Measurements from ENCODE around the gene GJA10.

Gene GJA10

DNA sequence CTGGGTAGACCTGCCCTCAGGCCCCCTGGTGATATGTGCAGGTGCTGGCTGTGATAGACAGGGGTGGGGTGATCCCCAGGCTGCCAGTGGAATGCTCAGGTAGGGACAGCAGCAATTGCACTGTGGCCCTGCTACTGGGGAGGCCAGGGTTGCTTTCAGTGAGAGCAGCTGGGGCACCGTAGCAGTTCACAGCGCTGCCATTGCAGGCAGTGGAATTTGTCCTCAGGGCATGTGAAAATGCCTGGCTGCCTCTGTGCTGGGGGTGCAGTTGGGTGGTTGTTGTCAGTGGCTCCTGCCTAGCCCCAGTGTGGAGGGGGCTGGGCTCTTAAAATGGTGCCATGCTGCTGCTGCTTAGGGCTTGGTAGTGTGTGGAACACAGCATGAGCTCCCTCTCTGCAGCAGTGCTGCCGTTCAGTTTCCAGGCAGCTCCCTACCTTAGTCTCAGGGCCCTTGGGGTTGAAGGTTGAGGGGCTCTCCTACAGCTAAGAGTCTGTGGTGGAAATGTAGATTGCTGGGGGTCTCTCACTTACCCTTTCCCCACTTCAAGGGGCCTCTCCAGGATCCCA lies 23.6 kb downstream of the GJA10 start:
- no peak for DNase-seq

DNA sequence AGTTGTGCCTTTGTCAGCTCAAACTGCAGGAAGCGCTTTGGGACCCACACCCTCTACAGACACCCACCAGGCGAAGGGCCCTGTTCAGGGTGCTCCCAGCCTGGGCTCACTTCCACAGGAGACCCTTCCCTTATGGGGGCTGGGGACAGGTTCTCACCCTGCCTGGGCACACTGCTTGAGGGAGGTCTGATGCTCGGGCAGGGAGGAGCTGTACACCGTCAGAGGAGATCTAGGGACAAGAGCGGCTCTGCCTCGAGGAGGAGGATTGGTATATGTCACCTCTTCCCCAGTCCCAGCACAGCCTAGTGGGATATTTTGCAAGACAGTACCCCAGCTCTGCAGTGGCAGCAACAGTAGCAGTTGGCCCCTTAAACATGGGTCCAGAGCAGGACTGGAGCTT lies 26.9 kb downstream of the GJA10 start:
- DNase-seq, result no peak

DNA sequence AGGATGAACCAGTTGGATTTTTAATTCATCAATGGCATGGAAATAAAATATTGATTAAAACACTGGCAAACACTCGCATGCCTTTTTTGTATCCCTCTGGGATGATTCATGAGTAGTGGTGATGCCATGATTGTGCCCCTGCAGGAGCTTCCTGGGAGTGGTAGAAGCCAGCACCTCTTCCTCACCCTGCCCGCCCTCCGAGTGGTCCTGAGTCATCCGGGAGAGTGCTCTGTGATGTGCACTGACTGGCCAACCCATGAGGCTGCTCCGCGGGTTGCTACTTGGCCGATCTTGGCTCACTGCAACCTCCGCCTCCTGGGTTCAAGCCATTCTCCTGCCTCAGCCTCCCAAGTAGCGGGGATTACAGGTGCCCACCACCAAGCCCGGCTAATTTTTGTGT lies 27.4 kb downstream of the GJA10 start:
- DNase-seq, result no peak

DNA sequence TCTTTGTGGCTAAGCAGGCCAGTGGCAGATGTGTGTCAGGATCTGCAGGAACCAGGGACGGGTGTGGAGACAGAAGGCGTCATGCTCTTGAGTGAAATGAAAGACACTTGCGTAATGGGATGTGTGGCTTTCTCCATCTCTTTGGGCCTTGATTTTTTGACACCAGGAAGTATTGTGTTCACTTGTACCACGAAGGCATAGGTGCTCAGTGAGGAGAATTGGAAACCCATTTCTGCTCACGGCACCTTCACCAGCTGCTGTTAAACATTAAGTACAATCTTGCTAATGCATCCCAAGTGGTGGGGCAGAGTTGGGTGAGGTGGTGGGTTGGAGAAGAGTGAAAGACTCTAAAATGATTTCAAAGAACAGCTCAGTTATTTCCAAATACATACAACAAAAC lies 30.0 kb downstream of the GJA10 start:
- no peak for DNase-seq

DNA sequence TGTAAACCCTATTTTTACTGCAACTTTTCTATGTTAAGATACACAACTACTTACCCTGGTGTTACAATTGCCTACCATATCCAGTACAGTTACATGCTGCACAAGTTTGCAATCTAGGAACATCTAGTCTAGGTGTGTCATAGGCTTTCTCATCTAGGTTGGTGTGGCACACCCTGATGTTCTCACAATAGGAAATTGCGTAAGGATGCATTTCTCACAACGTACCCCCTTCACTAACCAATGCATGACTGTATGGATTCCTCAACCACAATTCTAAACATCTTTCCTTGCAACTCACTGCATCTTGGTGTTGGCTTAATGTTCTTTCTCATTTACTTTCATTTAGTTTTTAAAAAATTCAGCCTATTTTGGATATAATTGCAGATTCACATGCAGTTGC lies 31.6 kb downstream of the GJA10 start:
- DNase-seq, result no peak

DNA sequence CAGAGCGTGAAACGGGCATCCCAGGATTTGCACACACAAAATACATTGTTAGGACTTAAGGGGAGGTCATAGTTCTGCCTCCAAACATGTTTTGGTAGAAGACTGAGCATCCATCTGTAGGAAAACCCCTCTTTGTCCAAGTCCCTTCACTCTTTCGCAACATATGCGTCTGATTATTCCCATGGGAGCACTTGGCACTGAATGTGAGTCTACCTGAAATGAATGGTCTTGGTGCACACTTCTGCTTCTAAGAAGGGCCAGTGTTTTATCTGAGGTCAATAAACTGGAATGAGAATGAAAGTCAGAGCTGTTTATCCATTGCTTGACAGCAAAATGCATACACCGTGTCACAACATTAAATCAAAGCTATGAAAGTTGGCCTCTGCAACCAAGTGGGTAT lies 33.0 kb downstream of the GJA10 start:
- DNase-seq, result no peak

DNA sequence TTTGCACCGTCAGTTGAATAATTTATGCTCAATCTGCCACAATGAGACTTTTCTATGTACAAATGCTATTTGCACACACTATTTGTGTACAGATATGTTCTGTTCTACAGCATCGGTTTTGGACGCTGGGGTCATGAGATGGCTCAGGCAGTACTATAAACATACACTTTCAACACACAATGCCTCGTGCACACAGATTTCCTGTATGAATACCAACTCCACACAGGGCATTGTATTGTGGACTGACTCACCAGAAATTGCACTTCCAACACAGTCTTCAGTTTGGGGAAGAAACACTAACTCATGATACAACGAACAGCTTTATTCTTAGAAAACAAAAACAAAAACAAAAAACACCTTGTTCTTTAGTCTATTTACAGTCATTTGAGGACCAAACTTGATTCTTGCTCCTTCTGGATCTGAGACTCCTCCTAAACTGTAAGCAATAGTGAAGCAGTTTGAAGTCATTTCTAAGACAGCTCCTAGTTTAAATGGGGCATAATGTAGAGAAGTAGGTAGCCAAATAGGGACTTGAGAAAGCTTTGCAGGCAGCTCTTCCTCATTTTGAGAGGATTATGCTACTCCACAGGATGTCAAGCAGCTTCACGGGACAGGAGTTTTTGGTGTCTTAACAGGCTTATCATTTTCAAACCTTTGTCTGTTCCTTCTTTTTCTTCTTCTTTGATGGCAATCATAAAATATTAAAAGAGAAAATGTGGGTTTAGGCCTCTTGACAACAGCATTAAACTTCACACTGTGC lies 33.7 kb downstream of the GJA10 start:
- no peak for DNase-seq

DNA sequence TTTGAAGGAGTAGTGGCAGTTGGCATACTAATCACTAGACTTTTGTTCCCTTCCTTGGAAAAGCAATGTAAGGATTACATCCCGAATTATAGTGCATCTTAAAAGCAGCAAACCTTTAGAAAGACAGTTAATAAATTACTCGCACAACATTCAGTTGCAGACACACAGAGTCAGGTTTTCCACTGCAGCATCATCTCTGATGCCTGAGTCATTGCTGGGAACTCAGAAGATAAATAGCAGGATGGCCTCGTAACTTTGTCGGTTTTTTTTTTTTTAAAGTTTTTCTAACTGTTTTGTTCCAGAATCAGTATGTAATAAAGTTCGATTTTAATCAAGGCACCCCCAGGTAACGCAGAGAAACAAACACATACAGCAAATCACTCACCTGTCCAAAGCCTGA lies 34.3 kb downstream of the GJA10 start:
- no peak for DNase-seq

DNA sequence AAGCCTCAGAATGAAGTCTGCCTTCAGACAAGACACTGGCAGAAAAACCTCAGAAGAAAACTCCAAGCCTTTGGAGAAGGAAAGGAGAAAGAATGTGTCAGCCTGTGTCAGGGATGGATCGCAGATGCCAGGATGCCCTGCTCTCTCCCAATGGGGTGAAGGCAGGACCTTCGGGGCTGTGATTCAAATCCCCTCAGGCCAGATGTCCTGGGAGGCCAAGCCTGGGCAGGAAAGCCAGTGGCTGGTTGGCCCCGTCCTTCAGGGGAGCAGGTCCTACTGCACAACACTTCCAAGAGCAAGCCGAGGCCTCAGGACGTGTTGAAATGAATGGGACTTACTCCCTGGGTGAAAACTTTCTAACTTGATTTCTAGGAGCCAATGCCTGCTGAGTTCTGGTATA lies 36.5 kb downstream of the GJA10 start:
- no peak for DNase-seq

DNA sequence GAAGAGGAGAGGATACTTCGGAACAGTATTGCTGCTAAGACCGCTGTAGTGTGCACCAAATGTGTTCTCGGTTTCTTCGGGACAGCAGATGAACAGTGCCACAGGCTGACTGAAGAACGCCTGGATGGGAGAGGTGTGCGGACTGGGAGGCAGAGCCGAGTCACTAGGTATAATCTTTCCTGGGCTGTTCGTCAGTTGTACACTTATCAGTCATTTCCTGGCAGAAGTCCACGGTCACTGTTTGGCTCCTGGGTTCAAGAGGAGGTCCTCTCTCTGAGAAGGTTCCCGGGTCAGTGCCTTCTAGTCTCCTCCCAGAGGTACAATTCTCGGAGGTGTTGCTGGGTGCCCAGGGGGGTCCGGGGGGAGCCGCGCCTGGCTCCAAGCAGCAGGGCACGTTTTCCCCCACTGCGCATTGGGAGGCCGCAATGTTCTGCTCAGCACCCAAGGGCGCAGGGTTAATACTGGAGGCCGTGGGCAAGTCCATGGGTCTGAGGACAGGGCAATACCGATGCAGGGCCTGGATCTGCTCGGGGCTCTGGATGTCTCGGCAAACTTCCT lies 38.1 kb downstream of the GJA10 start:
- no peak for DNase-seq

DNA sequence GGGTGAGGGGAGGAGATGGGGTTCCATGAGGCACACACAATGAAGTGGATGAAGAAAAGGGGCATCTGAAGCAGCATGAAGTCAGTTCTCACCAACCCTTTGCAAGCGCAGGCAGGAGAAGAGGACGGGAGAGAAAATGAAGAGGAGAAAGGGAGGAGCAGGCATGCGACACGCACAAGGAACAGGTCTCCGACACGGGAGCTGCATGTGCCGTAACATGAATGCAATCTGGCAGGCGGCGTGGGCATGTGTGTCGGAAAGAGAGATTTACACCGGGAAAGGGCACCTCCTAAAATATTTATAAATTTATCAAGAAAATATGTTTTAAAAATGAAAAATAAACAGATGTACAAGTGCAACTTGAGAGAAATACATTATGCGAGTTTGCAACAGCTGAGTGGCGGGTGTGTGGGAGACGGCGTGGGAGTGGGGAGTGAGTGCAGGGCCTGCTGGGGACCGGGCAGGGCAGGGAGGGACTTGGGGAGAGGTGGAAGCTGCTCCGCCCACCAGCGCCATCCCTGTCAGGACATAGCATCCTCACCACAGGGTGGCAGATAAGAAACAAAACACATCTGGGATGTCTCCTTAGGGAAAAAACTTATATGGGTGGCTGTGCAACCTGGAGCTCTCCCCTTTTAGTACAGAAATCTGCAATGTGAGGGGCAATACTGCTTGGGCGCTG lies 40.6 kb downstream of the GJA10 start:
- DNase-seq, result no peak

DNA sequence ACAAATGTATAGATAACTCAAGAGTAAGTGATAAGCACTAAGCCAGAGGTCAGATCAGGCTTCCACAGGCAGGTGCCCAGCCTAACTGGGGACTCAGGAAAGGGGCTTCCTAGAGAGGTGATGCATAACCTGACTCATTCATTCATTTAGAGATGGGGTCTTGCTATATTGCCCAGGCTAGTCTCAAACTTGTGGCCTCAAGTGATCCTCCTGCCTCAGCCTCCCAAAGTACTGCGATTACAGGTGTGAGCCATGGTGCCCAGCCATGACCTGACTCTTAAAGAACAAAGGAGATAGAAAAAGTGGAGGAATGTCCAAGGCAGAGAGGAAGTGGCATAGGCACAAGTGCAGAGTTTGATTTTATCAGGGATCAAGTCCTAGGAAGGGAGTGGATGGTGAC lies 41.9 kb downstream of the GJA10 start:
- no peak for DNase-seq

DNA sequence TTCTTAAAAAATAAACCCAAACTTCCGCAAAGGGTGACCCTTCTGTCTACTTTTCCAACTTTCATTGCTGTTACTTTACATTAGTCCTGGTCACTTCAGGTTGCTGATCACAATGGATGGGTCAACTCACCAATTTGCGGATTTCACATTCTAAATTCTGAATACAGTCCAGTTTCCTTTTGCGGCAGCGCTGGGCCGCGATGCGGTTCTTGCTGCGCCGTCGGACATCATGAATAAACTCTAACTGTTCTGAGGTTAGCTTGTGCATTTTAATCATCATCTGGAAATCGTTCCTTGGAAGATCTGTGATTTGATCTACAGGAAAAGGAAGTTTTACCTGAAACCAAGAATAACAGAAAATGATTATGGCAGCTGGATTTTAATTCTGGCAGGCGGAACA lies 43.7 kb downstream of the GJA10 start:
- DNase-seq, result no peak

DNA sequence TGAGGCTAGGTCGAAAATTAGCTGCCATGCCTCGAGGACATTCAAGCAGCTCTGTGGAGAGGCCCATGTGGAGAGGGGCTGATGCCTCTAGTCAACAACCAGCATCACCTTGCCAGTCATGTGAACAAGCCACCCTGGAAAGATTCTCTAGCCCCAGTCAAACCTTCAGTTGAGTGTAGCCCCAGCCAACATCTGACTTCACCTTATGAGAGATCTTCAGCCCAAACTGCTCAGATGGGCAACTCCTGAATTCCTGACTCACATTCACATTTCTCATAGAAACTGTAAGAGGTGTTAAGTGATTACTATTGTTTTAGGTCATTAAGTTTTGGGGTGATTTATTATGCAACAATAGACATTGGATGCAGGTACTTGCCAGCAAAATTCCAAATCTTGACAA lies 44.9 kb downstream of the GJA10 start:
- no peak for DNase-seq

DNA sequence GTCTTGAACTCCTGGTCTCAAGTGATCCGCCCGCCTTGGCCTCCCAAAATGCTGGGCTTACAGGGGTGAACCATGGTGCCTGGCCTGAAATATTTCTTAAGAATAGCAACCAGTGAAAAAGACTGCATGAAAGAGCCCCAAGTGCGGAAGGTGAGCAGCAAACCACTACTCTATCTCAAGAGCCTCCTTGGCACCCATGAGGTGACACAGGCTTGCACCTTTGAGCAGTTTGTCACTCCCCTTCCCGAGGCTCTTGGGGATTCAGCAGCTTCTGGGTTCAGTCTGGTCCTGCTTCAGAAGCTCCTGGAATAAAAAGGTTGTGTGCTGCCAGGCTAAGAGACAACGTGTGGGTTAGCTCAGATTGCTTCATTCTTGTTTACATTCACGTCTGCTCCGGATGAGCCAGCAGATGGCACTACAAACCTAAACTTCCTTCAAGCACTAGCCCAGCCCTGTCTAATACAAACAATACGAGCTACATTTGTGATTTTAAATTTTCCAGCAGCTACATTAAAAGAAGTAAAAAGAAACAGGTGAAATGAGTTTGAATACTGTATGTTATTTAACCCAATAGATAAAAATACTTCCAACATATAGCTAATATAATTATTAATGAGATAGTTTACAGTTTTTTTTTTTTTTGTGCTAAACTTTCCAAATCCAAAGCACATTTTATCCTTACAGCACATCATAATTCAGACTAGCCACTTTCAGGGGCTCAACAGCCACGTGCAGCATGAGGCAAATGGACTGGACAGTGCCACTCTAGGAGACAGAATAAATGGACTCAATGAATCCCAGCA lies 46.2 kb downstream of the GJA10 start:
- DNase-seq, result peak; percentile 42

DNA sequence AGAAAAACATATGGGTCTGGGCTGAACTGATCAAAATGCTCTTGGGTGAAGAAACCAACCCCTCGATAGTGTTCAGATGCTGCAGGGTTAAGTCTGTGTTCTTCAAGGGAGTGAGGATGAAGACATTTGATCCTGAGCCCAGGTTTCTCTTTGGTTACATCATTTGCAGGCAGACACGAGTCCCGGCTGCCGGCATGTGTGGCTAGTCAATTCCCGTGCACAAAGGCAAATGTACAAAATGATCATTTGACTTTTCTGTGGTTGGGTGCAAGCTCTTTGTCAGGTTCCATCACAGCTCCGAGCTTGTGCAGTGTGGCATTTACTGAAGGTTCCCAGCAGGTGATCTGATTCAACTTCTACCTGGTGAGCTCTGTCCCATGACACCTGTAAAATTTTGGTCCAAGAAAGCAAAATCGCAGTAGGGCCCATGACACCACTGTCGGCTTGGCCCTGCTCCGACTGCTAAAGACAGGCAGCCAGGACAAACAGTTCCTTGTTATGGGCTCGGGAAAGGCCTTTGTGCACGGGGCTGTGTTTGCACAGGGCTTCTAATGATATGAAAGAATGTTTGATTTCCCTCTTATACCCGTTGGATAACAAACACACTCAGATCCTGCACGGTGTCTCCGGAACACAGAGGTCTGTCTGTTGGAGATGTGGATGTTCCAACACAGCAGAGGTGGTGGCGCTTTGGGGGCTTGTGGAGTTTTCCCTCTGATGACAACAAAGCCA lies 46.9 kb downstream of the GJA10 start:
- no peak for DNase-seq

DNA sequence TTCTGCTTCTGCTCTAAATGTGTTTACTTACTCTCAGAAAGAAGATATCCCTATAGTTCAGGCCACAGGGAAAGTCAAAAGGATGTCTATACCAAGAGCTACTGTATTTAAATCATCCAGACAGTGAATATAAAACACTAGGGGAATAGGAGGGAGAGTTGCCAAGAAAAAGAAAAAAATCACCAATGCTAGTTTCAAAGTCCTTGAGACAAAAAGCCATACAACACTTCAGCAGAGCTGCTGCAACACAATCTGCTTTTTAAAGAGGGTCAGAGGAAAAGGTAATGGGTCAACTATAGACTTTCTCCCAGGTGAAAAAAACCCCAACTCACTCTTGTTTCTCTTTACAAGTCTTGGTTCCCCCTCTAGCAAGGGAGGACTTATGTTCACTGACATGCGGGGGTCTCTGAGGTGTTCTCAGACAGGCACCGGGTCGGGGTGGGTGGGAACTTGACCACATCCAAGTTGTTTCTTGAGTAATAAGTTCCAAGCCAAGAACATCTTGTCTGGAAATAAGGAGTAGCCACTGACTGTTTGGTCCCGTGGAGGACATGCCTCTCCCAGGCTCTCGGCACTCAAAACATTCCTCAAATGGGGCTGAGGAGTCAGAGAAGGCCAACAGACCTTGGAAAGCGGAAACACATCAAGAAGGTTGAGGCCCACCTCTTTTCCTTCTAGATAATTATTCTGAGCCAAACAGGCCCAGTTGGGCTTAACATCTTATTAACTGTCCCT lies 47.7 kb downstream of the GJA10 start:
- DNase-seq, result no peak

DNA sequence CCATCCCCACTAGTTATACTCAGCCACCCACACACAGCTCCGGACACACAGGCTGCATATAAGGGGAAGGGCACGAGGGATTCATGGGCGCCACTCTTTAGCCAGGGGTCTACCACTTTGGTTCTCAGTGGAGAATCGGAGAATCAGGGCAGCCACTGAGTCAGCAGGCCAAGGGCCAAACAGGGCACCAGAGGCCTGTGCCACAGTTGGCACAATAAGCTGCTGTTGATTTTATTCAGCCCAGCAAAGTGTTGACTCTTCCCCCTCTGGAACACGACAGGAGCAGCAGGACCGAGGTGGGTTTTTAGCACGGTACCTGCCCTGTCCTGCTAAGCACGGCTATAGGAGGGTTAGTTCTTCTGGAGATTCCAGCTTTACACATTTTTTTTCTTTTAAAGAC lies 48.3 kb downstream of the GJA10 start:
- no peak for DNase-seq

DNA sequence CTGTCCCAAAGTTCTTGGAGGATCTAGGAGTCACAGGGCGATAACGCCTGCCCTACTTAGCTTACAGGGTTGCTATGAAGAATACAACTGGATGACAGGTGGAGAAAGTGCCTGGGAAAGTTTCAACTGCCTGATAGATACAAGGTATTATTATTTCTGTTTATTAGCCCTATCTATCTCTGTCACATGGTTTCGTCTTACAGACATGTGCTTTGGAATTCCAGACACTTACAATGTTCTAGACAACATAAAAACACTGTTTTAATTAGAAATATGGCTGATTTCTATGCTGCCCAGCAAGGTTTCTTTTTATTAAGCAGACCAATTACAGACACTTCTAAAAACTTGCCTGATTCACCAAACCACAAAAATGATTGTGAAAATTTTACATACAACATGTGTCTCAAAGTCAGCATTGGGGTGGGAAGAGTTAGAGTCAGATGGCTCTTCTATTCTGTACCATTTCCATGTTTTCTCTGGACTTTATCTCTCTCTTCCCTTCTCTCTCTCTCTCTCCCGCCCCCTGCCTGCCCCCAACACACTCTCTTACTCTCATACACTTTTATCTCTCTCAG lies 50.0 kb downstream of the GJA10 start:
- DNase-seq, result no peak

DNA sequence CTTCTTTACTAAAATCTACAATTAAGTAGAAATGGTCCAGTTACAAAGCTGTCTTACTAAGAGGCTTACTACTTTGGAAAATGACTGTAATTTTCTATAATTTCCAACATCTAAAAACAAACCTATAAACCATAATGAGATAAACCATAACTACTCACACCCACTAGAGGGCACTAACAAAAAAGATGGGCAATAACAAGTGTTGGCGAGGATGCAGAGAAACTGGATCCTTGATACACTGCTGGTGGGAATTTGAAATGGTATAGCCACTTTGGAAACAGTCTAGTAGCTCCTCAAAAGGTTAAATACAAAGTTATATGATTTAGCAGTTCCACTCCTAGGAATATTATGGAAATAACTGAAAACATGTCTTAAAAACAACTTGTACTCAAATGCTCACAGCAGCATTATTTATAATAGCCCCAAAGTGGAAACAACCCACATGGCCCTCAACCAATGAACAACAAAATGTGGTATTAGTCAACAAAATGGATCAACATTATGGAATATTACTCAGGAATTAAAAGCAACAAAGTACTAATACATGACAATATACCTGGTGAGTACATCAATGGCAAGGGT lies 50.6 kb downstream of the GJA10 start:
- DNase-seq, result no peak
